Neural progenitor cell (in vitro differentiated cells): ENCODE data around the gene AKAP8L.

Source experiments
- CTCF ChIP-seq: fragments of 200-600 bp; sonication (generic); IDR thresholded peaks from 2 replicates; pipeline ENCODE4 v1.5.1; 2017; ENCODE audit warnings: antibody characterized with exemption, mild to moderate bottlenecking
- EZH2 ChIP-seq: fragments of 200-600 bp; sonication (generic); IDR thresholded peaks from 2 replicates; pipeline ENCODE4 v1.6.1; 2017; ENCODE audit warnings: antibody characterized with exemption, mild to moderate bottlenecking, moderate library complexity

- TF ChIP-seq CTCF (no peak), EZH2 (no peak)
Observed at GRCh38 chr19:15430526-15431120, 11.8 kb upstream of the AKAP8L start.
